HepG2 (cell line): ENCODE data around the gene STXBP4. TPM values are rescaled to one million over a fixed set of nuclear protein-coding genes. Genes with fewer than 3 reads are reported as not detected.

ENCODE experiments used
- ASH2L ChIP-seq: fragments of 300-600, 200-600 bp; sonication (generic); IDR thresholded peaks from 2 replicates; pipeline ENCODE4 v1.7.0; 2017; ENCODE audit warnings: low read depth, mild to moderate bottlenecking, moderate library complexity, mixed read lengths, low read length; ENCODE audit not compliant: insufficient read length
- EP300 ChIP-seq, 3 experiments: sonication (generic) in 1 of 3; formaldehyde crosslinking in 1 of 3; IDR thresholded peaks; 2 replicates each; pipeline versions ENCODE4 v1.5.1 to v1.6.1; 2011 to 2020; ENCODE audit warnings: low read depth in 2 of 3, low read length in 2 of 3, borderline replicate concordance in 1 of 3, improper control_type of control experiment in 1 of 3, mild to moderate bottlenecking in 1 of 3, missing genetic modification reagents in 1 of 3, moderate library complexity in 1 of 3
- ESRRA ChIP-seq: sonication (generic); formaldehyde crosslinking; IDR thresholded peaks from 2 replicates; pipeline ENCODE4 v1.5.1; 2020; ENCODE audit warnings: mild to moderate bottlenecking, low read depth, missing genetic modification reagents
- ISX ChIP-seq: sonication (generic); formaldehyde crosslinking; conservative IDR thresholded peaks from 2 replicates; pipeline ENCODE4 v1.5.0; 2020; ENCODE audit warnings: missing genetic modification reagents
- NFIB ChIP-seq: sonication (generic); formaldehyde crosslinking; IDR thresholded peaks from 2 replicates; pipeline ENCODE4 v1.9.0; 2021; ENCODE audit warnings: missing genetic modification reagents, mild to moderate bottlenecking, borderline replicate concordance
- NFKB2 ChIP-seq: sonication (generic); formaldehyde crosslinking; IDR thresholded peaks from 2 replicates; pipeline ENCODE4 v1.4.0; 2020; ENCODE audit warnings: missing genetic modification reagents, borderline replicate concordance
- NR1H2 ChIP-seq: sonication (generic); formaldehyde crosslinking; IDR thresholded peaks from 2 replicates; pipeline ENCODE4 v1.8.1; 2022; ENCODE audit warnings: low read depth, missing genetic modification reagents, borderline replicate concordance
- PHF5A ChIP-seq: IDR thresholded peaks from one replicate; pipeline ENCODE4 v1.6.1; 2018; ENCODE audit warnings: low read depth, missing genetic modification reagents; ENCODE audit not compliant: unreplicated experiment
- SNAI1 ChIP-seq: sonication (generic); formaldehyde crosslinking; IDR thresholded peaks from 2 replicates; pipeline ENCODE4 v1.5.0; 2020; ENCODE audit warnings: mild to moderate bottlenecking, missing genetic modification reagents, borderline replicate concordance
- TP53 ChIP-seq: sonication (generic); formaldehyde crosslinking; conservative IDR thresholded peaks from 2 replicates; pipeline ENCODE4 v1.4.0; 2020; ENCODE audit warnings: missing genetic modification reagents
- ZBTB33 ChIP-seq: sonication (generic); formaldehyde crosslinking; IDR thresholded peaks from 2 replicates; pipeline ENCODE4 v1.4.0; 2020; ENCODE audit warnings: missing genetic modification reagents
- ZBTB49 ChIP-seq: sonication (generic); formaldehyde crosslinking; IDR thresholded peaks from 2 replicates; pipeline ENCODE4 v1.4.0; 2020; ENCODE audit warnings: missing genetic modification reagents, borderline replicate concordance
- ZNF30 ChIP-seq: sonication (generic); formaldehyde crosslinking; IDR thresholded peaks from 2 replicates; pipeline ENCODE4 v1.5.0; 2020; ENCODE audit warnings: mild to moderate bottlenecking, missing genetic modification reagents
- ZNF326 ChIP-seq: sonication (generic); formaldehyde crosslinking; IDR thresholded peaks from 2 replicates; pipeline ENCODE4 v1.4.0; 2020; ENCODE audit warnings: missing genetic modification reagents, borderline replicate concordance
- ZNF414 ChIP-seq: sonication (generic); formaldehyde crosslinking; IDR thresholded peaks from 2 replicates; pipeline ENCODE4 v1.5.0; 2020; ENCODE audit warnings: missing genetic modification reagents
- ZNF816 ChIP-seq: sonication (generic); formaldehyde crosslinking; IDR thresholded peaks from 2 replicates; pipeline ENCODE4 v1.8.0; 2022; ENCODE audit warnings: missing genetic modification reagents, mild to moderate bottlenecking, borderline replicate concordance
- ZSCAN21 ChIP-seq: sonication (generic); formaldehyde crosslinking; IDR thresholded peaks from 2 replicates; pipeline ENCODE4 v1.8.0; 2022; ENCODE audit warnings: mild to moderate bottlenecking, missing genetic modification reagents, moderate library complexity, borderline replicate concordance
- ZSCAN25 ChIP-seq: sonication (generic); formaldehyde crosslinking; IDR thresholded peaks from 2 replicates; pipeline ENCODE4 v1.8.0; 2022; ENCODE audit warnings: mild to moderate bottlenecking, missing genetic modification reagents
- polyA plus RNA-seq, 8 experiments: library from polyadenylated mRNA; depleted of rRNA in 3 of 8; stranded (reverse) in 7 of 8; unstranded in 1 of 8; fragments of >200 nt; fragmentation: Illumina TruSeq in 4 of 8; extraction: Trizol in 4 of 8; gene quantifications; 2 replicates each; pipeline versions ENCODE4 v1.2.1 to v1.2.3, GENCODE V29; 2011 to 2016; ENCODE audit warnings: low read depth in 4 of 8, missing spikeins in 1 of 8, mixed read lengths in 1 of 8; ENCODE audit not compliant: insufficient read depth in 1 of 8
- total RNA-seq, 5 experiments: library from RNA; depleted of rRNA; stranded (reverse); fragments of >200 nt; fragmentation: Illumina TruSeq; extraction: Trizol; gene quantifications; 2 replicates each; pipeline ENCODE4 v1.2.3, GENCODE V29; 2016; ENCODE audit warnings: low read depth in 1 of 5
- TF ChIP-seq, protein P1 (sequence below): sonication (generic); formaldehyde crosslinking; IDR thresholded peaks from 2 replicates; pipeline ENCODE4 v1.4.0; 2020; ENCODE audit warnings: missing genetic modification reagents

The STXBP4 gene
- total and polyA plus RNA-seq, 2 of the 13 experiments (the other 11 are each of a cell fraction or from before 2014, with no cell fraction given): 8.5 to 36.1 TPM

DNA sequence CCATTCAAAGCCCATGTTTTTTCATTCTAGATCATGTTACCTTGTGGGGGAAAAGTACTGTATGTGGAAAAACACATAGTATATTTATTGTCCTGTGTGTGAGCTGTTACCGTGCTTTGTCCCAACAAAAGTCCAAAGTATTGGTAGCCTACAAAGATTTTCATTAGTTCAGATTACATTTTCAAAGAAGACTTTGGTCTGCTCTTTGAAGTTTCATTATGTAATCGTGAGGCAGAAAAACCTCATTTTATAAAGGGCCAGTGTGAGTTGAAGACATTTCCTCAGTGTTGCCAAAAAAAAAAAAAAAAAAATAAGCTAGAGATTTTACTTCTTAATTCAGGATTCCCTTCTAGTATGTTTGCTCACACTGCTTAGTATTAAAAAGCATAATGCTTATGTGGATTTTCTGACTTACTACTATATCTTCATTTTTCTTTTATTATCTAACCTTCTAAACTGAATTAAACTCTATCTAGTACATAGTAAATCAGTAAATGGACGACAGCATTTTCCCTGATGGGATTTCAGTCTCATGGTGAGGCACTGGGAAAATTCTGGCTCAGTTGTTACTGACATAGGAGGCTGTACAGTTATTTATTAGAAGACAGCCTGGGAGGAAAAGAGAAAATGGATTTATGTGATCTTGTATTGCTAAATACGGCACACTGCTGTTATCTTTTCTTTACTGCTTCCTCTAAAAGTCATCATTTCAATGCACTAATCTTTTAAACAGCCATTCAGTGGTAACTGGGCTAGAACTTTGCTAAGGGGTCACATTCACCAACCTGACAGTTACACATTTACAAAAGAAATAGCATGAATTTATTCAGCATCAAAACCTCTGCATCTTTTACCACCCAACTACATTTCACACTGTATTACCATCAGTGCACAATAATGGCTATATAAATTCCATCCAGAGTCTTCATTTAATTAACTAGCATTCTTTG is 100.6 kb downstream of the STXBP4 start (continued):
- TF ChIP-seq ZNF414 (CRISPR knock-in tag) (no peak), SNAI1 (CRISPR knock-in tag) (no peak), TP53 (CRISPR knock-in tag) (no peak), NFKB2 (CRISPR knock-in tag) (no peak), PHF5A (no peak), ZNF30 (CRISPR knock-in tag) (no peak), ESRRA (CRISPR knock-in tag) (peak; percentile 23; the same call in 1 of the 2 replicates), ASH2L (peak; percentile 94), ZNF816 (CRISPR knock-in tag) (no peak), ZSCAN21 (CRISPR knock-in tag) (no peak), ZBTB49 (no peak), ZSCAN25 (CRISPR knock-in tag) (no peak), ZBTB33 (CRISPR knock-in tag) (no peak), ZNF326 (CRISPR knock-in tag) (no peak), EP300 (IDR thresholded peaks at IDR 0.05; ENCODE audit: low read depth in 2 of 2, low read length in 2 of 2) (peak; percentile 85 to 94), EP300 (CRISPR knock-in tag; IDR thresholded peaks at IDR 0.05; ENCODE audit: borderline replicate concordance) (no peak; the same call in 1 of the 2 replicates), NR1H2 (CRISPR knock-in tag) (no peak), NFIB (CRISPR knock-in tag) (no peak), ISX (CRISPR knock-in tag) (no peak)
- TF ChIP-seq, protein P1, sequence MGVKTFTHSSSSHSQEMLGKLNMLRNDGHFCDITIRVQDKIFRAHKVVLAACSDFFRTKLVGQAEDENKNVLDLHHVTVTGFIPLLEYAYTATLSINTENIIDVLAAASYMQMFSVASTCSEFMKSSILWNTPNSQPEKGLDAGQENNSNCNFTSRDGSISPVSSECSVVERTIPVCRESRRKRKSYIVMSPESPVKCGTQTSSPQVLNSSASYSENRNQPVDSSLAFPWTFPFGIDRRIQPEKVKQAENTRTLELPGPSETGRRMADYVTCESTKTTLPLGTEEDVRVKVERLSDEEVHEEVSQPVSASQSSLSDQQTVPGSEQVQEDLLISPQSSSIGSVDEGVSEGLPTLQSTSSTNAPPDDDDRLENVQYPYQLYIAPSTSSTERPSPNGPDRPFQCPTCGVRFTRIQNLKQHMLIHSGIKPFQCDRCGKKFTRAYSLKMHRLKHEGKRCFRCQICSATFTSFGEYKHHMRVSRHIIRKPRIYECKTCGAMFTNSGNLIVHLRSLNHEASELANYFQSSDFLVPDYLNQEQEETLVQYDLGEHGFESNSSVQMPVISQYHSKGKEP (CRISPR knock-in tag): no peak
